ENCODE data around the gene PDSS1.

PDSS1 gene

GRCh38 chr10:26714415-26715136 is 17.1 kb downstream of the PDSS1 start:
- DNase-seq (ENCODE audit: low read depth), result no peak
- no peak for TF ChIP-seq CTCF (conservative IDR thresholded peaks at IDR 0.05; ENCODE audit: low read depth, low read length)
- no peak overlapping the region for H3K4me3 ChIP-seq (ENCODE audit: low read depth, low read length)

- no peak for TF ChIP-seq CTCF (conservative IDR thresholded peaks at IDR 0.05; ENCODE audit: low read depth, low read length)
- no peak for DNase-seq (ENCODE audit: low read depth)
- H3K4me3 ChIP-seq (ENCODE audit: low read depth, low read length), result no peak overlapping the region
Observed at GRCh38 chr10:26715137-26715487, 17.6 kb downstream of the PDSS1 start.

DNA sequence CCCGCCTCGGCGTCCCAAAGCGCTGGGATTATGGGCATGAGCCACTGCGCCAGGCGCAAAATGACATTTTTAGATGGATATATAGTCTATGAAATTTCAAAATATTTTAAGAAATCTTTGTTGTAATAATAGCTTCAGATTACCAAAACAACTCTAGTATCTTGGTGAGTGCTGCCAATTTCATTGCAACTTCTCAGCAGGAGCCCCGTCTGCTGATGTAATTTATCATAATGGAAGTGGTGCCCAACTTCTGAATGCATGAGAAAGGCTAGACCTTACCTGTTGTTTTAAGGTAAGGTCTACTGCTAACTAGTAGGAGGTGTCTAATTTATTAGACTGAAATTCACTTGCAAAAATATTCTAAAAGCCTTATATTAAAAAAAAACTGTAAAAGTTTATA is 20.0 kb downstream of the PDSS1 start:
- DNase-seq (ENCODE audit: low read depth), result peak; percentile 17
- no peak for TF ChIP-seq CTCF (conservative IDR thresholded peaks at IDR 0.05; ENCODE audit: low read depth, low read length)
- H3K4me3 ChIP-seq (ENCODE audit: low read depth, low read length), result no peak overlapping the region

DNA sequence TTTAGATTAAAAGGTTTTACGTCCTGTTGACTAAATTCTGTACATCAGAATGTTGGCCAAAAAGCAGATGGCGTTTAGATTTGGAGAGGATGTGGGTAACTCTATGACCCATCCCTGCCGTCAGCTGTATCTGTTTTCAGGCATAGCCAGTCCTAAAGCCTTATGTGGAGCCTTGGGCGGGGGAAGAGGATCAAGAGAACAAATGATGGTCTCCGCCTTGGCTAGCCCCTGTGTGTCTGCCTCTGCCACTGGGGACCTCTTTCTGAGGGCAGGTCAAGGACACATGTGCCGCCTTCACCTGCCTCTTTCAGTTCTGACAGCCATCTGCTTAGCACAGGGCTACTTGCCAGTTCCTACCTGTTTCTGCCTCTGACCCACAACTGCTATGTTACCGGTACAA is 24.1 kb downstream of the PDSS1 start:
- DNase-seq (ENCODE audit: low read depth), result no peak
- TF ChIP-seq CTCF (conservative IDR thresholded peaks at IDR 0.05; ENCODE audit: low read depth, low read length), result no peak
- no peak overlapping the region for H3K4me3 ChIP-seq (ENCODE audit: low read depth, low read length)

DNA sequence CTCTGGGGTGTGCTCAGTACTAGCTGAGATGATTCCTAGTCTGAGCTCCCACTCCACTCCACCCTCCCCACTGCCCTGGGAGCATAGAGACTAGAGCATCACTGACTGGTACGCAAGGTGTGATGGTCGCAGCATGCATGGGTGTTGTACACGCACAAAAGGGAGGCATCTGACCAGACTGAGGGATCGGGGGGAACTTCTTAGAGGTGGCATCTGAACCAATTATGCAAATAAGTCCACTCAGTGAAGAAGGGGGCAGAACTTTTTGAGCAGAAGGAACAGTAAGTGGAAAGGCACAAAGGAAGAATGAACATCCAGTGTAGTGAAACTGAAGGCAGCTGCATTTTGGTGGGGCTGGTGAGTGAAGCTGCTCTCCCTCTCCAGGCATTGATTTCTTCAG is 25.5 kb downstream of the PDSS1 start:
- no peak for TF ChIP-seq CTCF (conservative IDR thresholded peaks at IDR 0.05; ENCODE audit: low read depth, low read length)
- DNase-seq (ENCODE audit: low read depth), result no peak

GRCh38 chr10:26725837-26726727 is 28.6 kb downstream of the PDSS1 start:
- peak; percentile 85 for DNase-seq (ENCODE audit: low read depth)
- peak; percentile 86 for TF ChIP-seq CTCF (conservative IDR thresholded peaks at IDR 0.05; ENCODE audit: low read depth, low read length)
- H3K4me3 ChIP-seq (ENCODE audit: low read depth, low read length), result no peak overlapping the region

More for the DNA sequence above, 25.5 kb downstream of the PDSS1 start:
- no peak overlapping the region for H3K4me3 ChIP-seq (ENCODE audit: low read depth, low read length)
